Mesendoderm (in vitro differentiated cells): ENCODE results near the gene MIA2.

Source experiments
- DNase-seq: peaks from one replicate; pipeline ENCODE4 v3.0.0; 2013
- H2AK5ac ChIP-seq: 2 replicates; pipeline ENCODE4 v1.6.1; 2013; ENCODE audit warnings: low read length, inconsistent platforms
- H2BK120ac ChIP-seq: 2 replicates; pipeline ENCODE4 v1.6.1; 2013; ENCODE audit warnings: low read depth, mild to moderate bottlenecking, low read length, moderate library complexity, mixed read lengths
- H2BK15ac ChIP-seq: replicated peaks from 2 replicates; pipeline ENCODE4 v1.6.1; 2013; ENCODE audit warnings: low read depth, mild to moderate bottlenecking, moderate library complexity
- H2BK5ac ChIP-seq: 2 replicates; pipeline ENCODE4 v1.6.1; 2013; ENCODE audit warnings: low read length, inconsistent platforms
- H3K18ac ChIP-seq: 2 replicates; pipeline ENCODE4 v1.6.1; 2013; ENCODE audit warnings: mild to moderate bottlenecking, low read length, mixed read lengths
- H3K23ac ChIP-seq: one replicate; pipeline ENCODE4 v1.6.1; 2013; ENCODE audit warnings: low read length
- H3K27ac ChIP-seq: 2 replicates; pipeline ENCODE4 v1.5.1; 2013; ENCODE audit warnings: low read depth, mild to moderate bottlenecking, inconsistent platforms, low read length, moderate library complexity
- H3K27me3 ChIP-seq: 2 replicates; pipeline ENCODE4 v1.6.1; 2013; ENCODE audit warnings: low read length, control low read depth, mild to moderate bottlenecking, inconsistent platforms; ENCODE audit not compliant: insufficient read depth, poor library complexity
- H3K36me3 ChIP-seq: 2 replicates; pipeline ENCODE4 v1.6.1; 2013; ENCODE audit warnings: low read length, inconsistent platforms; ENCODE audit not compliant: control insufficient read depth, insufficient read depth
- H3K4ac ChIP-seq: one replicate; pipeline ENCODE4 v1.6.1; 2013; ENCODE audit warnings: low read depth, mild to moderate bottlenecking, low read length, moderate library complexity
- H3K4me1 ChIP-seq: 2 replicates; pipeline ENCODE4 v1.6.1; 2013; ENCODE audit warnings: low read depth, low read length, inconsistent platforms; ENCODE audit not compliant: control insufficient read depth
- H3K4me2 ChIP-seq: 2 replicates; pipeline ENCODE4 v1.6.1; 2013; ENCODE audit warnings: low read length
- H3K4me3 ChIP-seq: 2 replicates; pipeline ENCODE4 v1.5.1; 2013; ENCODE audit warnings: mild to moderate bottlenecking, low read length
- H3K56ac ChIP-seq: one replicate; pipeline ENCODE4 v1.6.1; 2013; ENCODE audit warnings: low read length
- H3K79me1 ChIP-seq: 2 replicates; pipeline ENCODE4 v1.6.1; 2013; ENCODE audit warnings: low read length, inconsistent platforms
- H3K79me2 ChIP-seq: 2 replicates; pipeline ENCODE4 v1.6.1; 2013; ENCODE audit warnings: mild to moderate bottlenecking, low read length; ENCODE audit not compliant: control insufficient read depth, insufficient read depth
- H3K9ac ChIP-seq: 2 replicates; pipeline ENCODE4 v1.6.1; 2013; ENCODE audit warnings: low read length, inconsistent platforms
- H4K5ac ChIP-seq: one replicate; pipeline ENCODE4 v1.6.1; 2013; ENCODE audit warnings: low read length
- H4K8ac ChIP-seq: one replicate; pipeline ENCODE4 v1.6.1; 2013; ENCODE audit warnings: low read depth, mild to moderate bottlenecking, control low read depth, low read length, moderate library complexity
- WGBS: extraction: QIAGEN DNeasy Blood & Tissue Kit; methylation state at CpG from one replicate; pipeline ENCODE4 v1.1.7; 2013; ENCODE audit warnings: low lambda C conversion rate, missing lambda C conversion rate; ENCODE audit not compliant: insufficient coverage; ENCODE audit errors: extremely low coverage; 5-methylcytosine and 5-hydroxymethylcytosine counted together

Gene MIA2

DNA sequence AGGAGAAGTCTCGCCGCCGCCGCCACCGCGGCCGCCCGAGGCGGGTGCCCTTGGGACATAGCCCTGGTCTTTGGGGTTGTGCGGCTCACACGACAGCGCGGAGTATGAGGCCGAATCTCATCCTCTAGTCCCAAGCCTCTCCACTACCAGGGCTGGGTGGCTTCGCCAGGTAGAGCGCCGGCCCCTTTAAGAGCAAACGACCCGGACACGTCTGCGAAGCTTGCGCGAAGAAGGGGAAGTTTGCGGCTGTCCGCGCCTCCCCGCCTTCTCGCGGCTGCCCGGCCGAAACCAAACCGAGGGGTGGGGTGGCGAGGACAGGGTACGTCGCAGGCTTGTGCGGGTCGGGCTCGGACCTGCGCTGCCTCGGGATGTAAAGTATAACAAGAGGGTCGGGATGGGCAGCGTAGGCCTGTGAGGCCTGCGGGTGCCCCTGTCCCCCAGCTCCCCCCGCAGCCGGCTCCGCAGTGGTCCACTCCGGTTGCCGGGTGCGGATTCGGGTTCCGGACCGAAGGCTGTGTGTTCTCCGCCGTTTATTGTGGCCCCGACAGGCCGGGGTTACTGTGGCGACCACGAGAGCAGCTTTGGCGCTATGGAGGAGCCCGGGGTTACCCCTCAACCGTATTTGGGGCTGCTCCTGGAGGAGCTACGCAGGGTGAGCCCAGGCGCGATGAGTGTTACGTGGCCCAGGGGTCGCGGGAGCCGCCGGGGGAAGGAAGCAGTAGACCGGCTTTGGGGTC is 33.3 kb downstream of the MIA2 start:
- H3K79me1 ChIP-seq = peaks cover 4% of the 10 kb centered on the region
- peak overlapping the region; percentile 41 for H3K4ac ChIP-seq
- peak overlapping the region; percentile 61 for H3K4me2 ChIP-seq
- H4K8ac ChIP-seq = peak overlapping the region; percentile 77
- H3K27me3 ChIP-seq = no peaks in the 10 kb centered on the region
- no peaks in the 10 kb centered on the region for H3K36me3 ChIP-seq
- H3K23ac ChIP-seq = peak overlapping the region; percentile 9
- H3K79me2 ChIP-seq = peaks cover 10% of the 10 kb centered on the region
- H4K5ac ChIP-seq = no peak overlapping the region
- peak overlapping the region; percentile 86 for H3K9ac ChIP-seq
- peak overlapping the region; percentile 85 for H3K18ac ChIP-seq
- peak overlapping the region; percentile 19 for H2BK120ac ChIP-seq
- H3K4me1 ChIP-seq = peaks cover 2% of the 10 kb centered on the region
- WGBS = no CpG with 5 or more reads among the region's 70 CpGs
- peak overlapping the region; percentile 99 for H3K27ac ChIP-seq
- H2BK5ac ChIP-seq = peak overlapping the region; percentile 79
- H2AK5ac ChIP-seq = no peak overlapping the region
- H3K4me3 ChIP-seq = peak overlapping the region; percentile 40
- DNase-seq = peak; percentile 95
- H3K56ac ChIP-seq = peak overlapping the region; percentile 98
- no peak overlapping the region for H2BK15ac ChIP-seq

- H3K27me3 ChIP-seq = no peaks in the 10 kb centered on the region
- H2BK15ac ChIP-seq = no peak overlapping the region
- peaks cover 2% of the 10 kb centered on the region for H3K4me1 ChIP-seq
- peak overlapping the region; percentile 86 for H3K9ac ChIP-seq
- H3K4me2 ChIP-seq = peak overlapping the region; percentile 14
- H3K4me3 ChIP-seq = peak overlapping the region; percentile 40
- peaks cover 6% of the 10 kb centered on the region for H3K79me1 ChIP-seq
- H3K27ac ChIP-seq = peak overlapping the region; percentile 99
- peak overlapping the region; percentile 98 for H3K56ac ChIP-seq
- no peak overlapping the region for H4K5ac ChIP-seq
- H2BK120ac ChIP-seq = no peak overlapping the region
- H3K18ac ChIP-seq = peak overlapping the region; percentile 19
- no peak overlapping the region for H2AK5ac ChIP-seq
- no peak overlapping the region for H3K4ac ChIP-seq
- no peak overlapping the region for H3K23ac ChIP-seq
- WGBS = no CpG with 5 or more reads among the region's 16 CpGs
- H3K36me3 ChIP-seq = no peaks in the 10 kb centered on the region
- H3K79me2 ChIP-seq = peaks cover 14% of the 10 kb centered on the region
- DNase-seq = peak; percentile 61
- H4K8ac ChIP-seq = peak overlapping the region; percentile 77
- H2BK5ac ChIP-seq = no peak overlapping the region
Observed at GRCh38 chr14:39267608-39268005, 33.9 kb downstream of the MIA2 start.

DNA sequence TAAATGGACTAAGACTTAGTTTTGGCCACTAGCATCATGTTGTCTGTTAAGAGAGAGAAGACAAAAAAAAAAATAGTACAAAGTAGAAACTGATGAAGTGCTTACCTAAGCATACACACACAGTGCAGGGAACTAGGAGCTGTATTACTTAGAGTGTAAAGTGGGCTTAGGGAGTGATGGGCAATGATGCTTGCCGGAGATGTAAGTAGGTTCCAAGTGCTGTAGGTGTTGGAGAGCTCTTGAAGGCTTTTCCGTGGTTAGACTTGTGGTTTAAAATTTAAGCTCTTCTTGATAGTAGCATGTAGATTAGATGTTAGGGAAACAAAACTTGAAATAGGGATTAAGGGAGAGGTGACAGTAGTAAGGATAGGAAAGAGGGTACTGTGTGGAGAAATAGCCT is 34.7 kb downstream of the MIA2 start:
- no peak overlapping the region for H3K23ac ChIP-seq
- no peak overlapping the region for H2BK15ac ChIP-seq
- H3K79me1 ChIP-seq = peaks cover 8% of the 10 kb centered on the region
- no peak overlapping the region for H3K9ac ChIP-seq
- H3K4ac ChIP-seq = no peak overlapping the region
- peaks cover 16% of the 10 kb centered on the region for H3K79me2 ChIP-seq
- H3K27ac ChIP-seq = no peak overlapping the region
- no peak overlapping the region for H2BK120ac ChIP-seq
- no peaks in the 10 kb centered on the region for H3K27me3 ChIP-seq
- no peak overlapping the region for H2BK5ac ChIP-seq
- peaks cover 2% of the 10 kb centered on the region for H3K4me1 ChIP-seq
- DNase-seq = peak; percentile 43
- no peaks in the 10 kb centered on the region for H3K36me3 ChIP-seq
- H3K56ac ChIP-seq = no peak overlapping the region
- WGBS = no CpG with 5 or more reads among the region's 2 CpGs
- no peak overlapping the region for H2AK5ac ChIP-seq
- peak overlapping the region; percentile 14 for H3K4me2 ChIP-seq
- H3K18ac ChIP-seq = no peak overlapping the region
- H4K8ac ChIP-seq = no peak overlapping the region
- H4K5ac ChIP-seq = no peak overlapping the region
- no peak overlapping the region for H3K4me3 ChIP-seq

DNA sequence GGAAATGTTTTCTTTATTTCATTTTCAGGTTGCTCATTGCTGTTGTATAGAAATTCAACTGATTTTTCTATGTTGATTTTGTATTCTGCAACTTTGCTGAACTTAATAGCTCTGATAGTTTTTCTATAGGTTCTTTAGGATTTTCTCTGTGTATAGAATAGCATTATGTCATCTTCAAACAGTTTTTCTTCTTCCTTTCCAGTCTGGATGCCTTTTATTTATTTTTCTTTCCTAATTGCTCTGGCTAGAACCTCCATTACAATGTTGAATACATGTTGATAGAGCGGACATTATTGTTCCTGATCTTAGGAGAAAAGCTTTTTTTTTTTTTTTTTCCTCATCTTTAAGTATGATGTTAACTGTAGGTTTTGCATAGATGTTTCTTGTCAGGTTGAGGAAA is 39.2 kb downstream of the MIA2 start:
- Histone ChIP-seq H3K4ac (no peak overlapping the region), H3K27me3 (no peaks in the 10 kb centered on the region), H3K4me1 (no peaks in the 10 kb centered on the region), H3K4me3 (no peak overlapping the region), H4K5ac (no peak overlapping the region), H3K27ac (no peak overlapping the region), H4K8ac (no peak overlapping the region), H2BK15ac (no peak overlapping the region), H3K36me3 (no peaks in the 10 kb centered on the region), H3K79me1 (peaks cover 8% of the 10 kb centered on the region), H3K56ac (no peak overlapping the region), H3K79me2 (peaks cover 16% of the 10 kb centered on the region), H3K18ac (no peak overlapping the region), H3K4me2 (no peak overlapping the region), H3K9ac (no peak overlapping the region), H3K23ac (no peak overlapping the region), H2BK5ac (no peak overlapping the region), H2BK120ac (no peak overlapping the region), H2AK5ac (no peak overlapping the region)
- WGBS = no CpG with 5 or more reads among the region's 1 CpG
- DNase-seq = no peak

- peaks cover 12% of the 10 kb centered on the region for H3K79me2 ChIP-seq
- no peak overlapping the region for H2AK5ac ChIP-seq
- H3K27me3 ChIP-seq = no peaks in the 10 kb centered on the region
- H3K36me3 ChIP-seq = peaks cover 1% of the 10 kb centered on the region
- H3K4me1 ChIP-seq = no peaks in the 10 kb centered on the region
- no peak overlapping the region for H3K4me2 ChIP-seq
- no peak overlapping the region for H2BK120ac ChIP-seq
- no peak overlapping the region for H2BK15ac ChIP-seq
- DNase-seq = no peak
- no peak overlapping the region for H4K8ac ChIP-seq
- H3K9ac ChIP-seq = no peak overlapping the region
- no peak overlapping the region for H3K23ac ChIP-seq
- no peak overlapping the region for H3K56ac ChIP-seq
- WGBS = no CpG with 5 or more reads among the region's 5 CpGs
- H2BK5ac ChIP-seq = no peak overlapping the region
- no peak overlapping the region for H3K18ac ChIP-seq
- peaks cover 9% of the 10 kb centered on the region for H3K79me1 ChIP-seq
- H4K5ac ChIP-seq = no peak overlapping the region
- H3K27ac ChIP-seq = no peak overlapping the region
- H3K4me3 ChIP-seq = no peak overlapping the region
- no peak overlapping the region for H3K4ac ChIP-seq
Observed at GRCh38 chr14:39275395-39275794, 41.7 kb downstream of the MIA2 start.

GRCh38 chr14:39276005-39276404 is 42.3 kb downstream of the MIA2 start:
- H2AK5ac ChIP-seq = no peak overlapping the region
- DNase-seq = no peak
- H3K79me2 ChIP-seq = peaks cover 11% of the 10 kb centered on the region
- no peak overlapping the region for H3K4me2 ChIP-seq
- no peak overlapping the region for H4K8ac ChIP-seq
- no CpG with 5 or more reads among the region's 1 CpG for WGBS
- H2BK15ac ChIP-seq = no peak overlapping the region
- H3K27me3 ChIP-seq = no peaks in the 10 kb centered on the region
- peaks cover 8% of the 10 kb centered on the region for H3K79me1 ChIP-seq
- no peak overlapping the region for H3K27ac ChIP-seq
- H3K9ac ChIP-seq = no peak overlapping the region
- no peak overlapping the region for H4K5ac ChIP-seq
- H3K4me3 ChIP-seq = no peak overlapping the region
- no peak overlapping the region for H3K23ac ChIP-seq
- no peak overlapping the region for H2BK120ac ChIP-seq
- H3K56ac ChIP-seq = no peak overlapping the region
- no peaks in the 10 kb centered on the region for H3K4me1 ChIP-seq
- H3K18ac ChIP-seq = no peak overlapping the region
- peaks cover 1% of the 10 kb centered on the region for H3K36me3 ChIP-seq
- no peak overlapping the region for H2BK5ac ChIP-seq
- no peak overlapping the region for H3K4ac ChIP-seq
